Panc1 (cell line): ENCODE measurements around the gene DNAJC13. TPM values are rescaled to one million over a fixed set of nuclear protein-coding genes. Genes with fewer than 3 reads are reported as not detected.

Experiments
- ATAC-seq: fragments of 200-7000 bp; cut with Tn5 transposase; 2 replicates; pipeline ENCODE4 v1.9.1; 2020; ENCODE audit warnings: mild to moderate bottlenecking, moderate library complexity
- BruUV-seq: library from RNA; stranded (reverse); fragments of 400-500 nt; replicated peaks from 2 replicates; lab custom pipeline; 2021; lab: Mats Ljungman, UMichigan
- CTCF ChIA-PET: fragments of 300-600 bp; sonication (Branson Sonifier 250); formaldehyde crosslinking; loops from one replicate; lab custom pipeline; 2022; ENCODE audit warnings: antibody characterized with exemption; lab: Charles Lee
- POLR2A ChIA-PET: fragments of 300-600 bp; sonication (Branson Sonifier 250); formaldehyde crosslinking; loops from one replicate; lab custom pipeline; 2022; ENCODE audit warnings: antibody characterized with exemption; lab: Charles Lee
- DNase-seq: peaks from one replicate; pipeline ENCODE4 v3.0.0-alpha.2; 2010; ENCODE audit warnings: low read depth, low spot score
- H3K27ac ChIP-seq: 2 replicates; pipeline ENCODE4 v1.5.1; 2011; ENCODE audit warnings: mild to moderate bottlenecking, low read length, inconsistent platforms
- H3K27me3 ChIP-seq: fragments of 200-500 bp; sonication (Bioruptor generic); 2 replicates; pipeline ENCODE4 v1.6.0; 2014; ENCODE audit warnings: low read length, inconsistent platforms; ENCODE audit not compliant: control insufficient read depth, insufficient read depth
- H3K36me3 ChIP-seq: fragments of 200-500 bp; sonication (Bioruptor generic); 2 replicates; pipeline ENCODE4 v1.5.1; 2014; ENCODE audit warnings: inconsistent platforms, mild to moderate bottlenecking, low read length, moderate library complexity; ENCODE audit not compliant: control insufficient read depth, insufficient read depth
- H3K4me1 ChIP-seq: 2 replicates; pipeline ENCODE4 v1.5.1; 2011; ENCODE audit warnings: inconsistent platforms, mild to moderate bottlenecking, low read length, moderate library complexity; ENCODE audit not compliant: control insufficient read depth, insufficient read depth
- H3K4me3 ChIP-seq, 2 experiments: 2 replicates each; pipeline ENCODE4 v1.5.1; 2011 to 2012; ENCODE audit warnings: low read depth in 2 of 2, low read length in 2 of 2, mild to moderate bottlenecking in 2 of 2, inconsistent platforms in 1 of 2, moderate library complexity in 1 of 2
- H3K9me3 ChIP-seq: fragments of 200-500 bp; sonication (Bioruptor generic); 2 replicates; pipeline ENCODE4 v1.5.1; 2014; ENCODE audit warnings: low read depth, mild to moderate bottlenecking, inconsistent platforms, low read length, moderate library complexity; ENCODE audit not compliant: control insufficient read depth, insufficient read depth
- CTCF ChIP-seq: fragments of 450-650 bp; IDR thresholded peaks from 2 replicates; pipeline ENCODE4 v1.5.1; 2017; ENCODE audit warnings: mild to moderate bottlenecking
- POLR2AphosphoS5 ChIP-seq: IDR thresholded peaks from 2 replicates; pipeline ENCODE4 v1.6.1; 2012; ENCODE audit warnings: mild to moderate bottlenecking, low read depth, low read length, moderate library complexity
- REST ChIP-seq, 2 experiments: IDR thresholded peaks; 2 replicates each; pipeline ENCODE4 v1.6.1; 2011 to 2012; ENCODE audit warnings: low read depth in 2 of 2, control low read depth in 1 of 2, low read length in 1 of 2, mild to moderate bottlenecking in 1 of 2, moderate library complexity in 1 of 2; ENCODE audit not compliant: insufficient read depth in 1 of 2
- SIN3A ChIP-seq: IDR thresholded peaks from 2 replicates; pipeline ENCODE4 v1.6.1; 2012; ENCODE audit warnings: low read depth, mild to moderate bottlenecking, low read length, moderate library complexity, borderline replicate concordance; ENCODE audit not compliant: insufficient read depth
- TCF7L2 ChIP-seq: IDR thresholded peaks from 2 replicates; pipeline ENCODE4 v1.6.1; 2011; ENCODE audit warnings: mild to moderate bottlenecking, low read depth, low read length, inconsistent platforms
- in situ Hi-C: cut with HindIII; loops from 2 replicates; pipeline ENCODE4 v1.10.0; 2016; ENCODE audit warnings: low sequenced_read_pairs, low pct_unique_long_range_greater_than_20kb
- intact Hi-C: fragments of 100-400 bp; cut with micrococcal nuclease; formaldehyde crosslinking; loops from one replicate; pipeline ENCODE4 v1.10.0; 2022; ENCODE audit not compliant: unreplicated experiment
- total RNA-seq: library from RNA; stranded (reverse); gene quantifications from one replicate; pipeline ENCODE4 v1.2.1, GENCODE V29; 2021; ENCODE audit not compliant: unreplicated experiment

DNAJC13 gene
- total RNA-seq, 1 experiment from 2014 or later = 54.2 TPM

GRCh38 chr3:132407025-132407424, 10.3 kb upstream of the DNAJC13 start:
- Histone ChIP-seq H3K9me3 (no peaks in the 10 kb centered on the region), H3K27ac (no peak overlapping the region), H3K4me1 (no peaks in the 10 kb centered on the region), H3K4me3 (no peak overlapping the region), H3K36me3 (no peaks in the 10 kb centered on the region), H3K27me3 (peaks cover 41% of the 10 kb centered on the region)
- ATAC-seq (no peak), DNase-seq (no peak)
- TF ChIP-seq REST (IDR thresholded peaks at IDR 0.05; ENCODE audit: insufficient read depth in 1 of 2, low read depth in 2 of 2, low read length in 1 of 2) = no peak
- TF ChIP-seq TCF7L2 = no peak
- TF ChIP-seq SIN3A = no peak
- no peak for TF ChIP-seq CTCF
- TF ChIP-seq POLR2AphosphoS5 = no peak
- BruUV-seq = no TSS peak
- intact Hi-C loops = no loop called here
- ChIA-PET POLR2A (interaction anchor here (0.7 kb wide), 1 partner anchor 1416 kb away, joined by 4 read pairs; no protein-coding TSS in a partner anchor), CTCF (no interaction called here)
- in situ Hi-C loops = no loop called here

- TF ChIP-seq CTCF (no peak), REST (IDR thresholded peaks at IDR 0.05; ENCODE audit: insufficient read depth in 1 of 2, low read depth in 2 of 2, low read length in 1 of 2) (no peak), TCF7L2 (no peak), POLR2AphosphoS5 (no peak), SIN3A (no peak)
- BruUV-seq = no TSS peak
- Histone ChIP-seq H3K27ac (no peak overlapping the region), H3K9me3 (no peaks in the 10 kb centered on the region), H3K4me3 (no peak overlapping the region), H3K36me3 (peaks cover 2% of the 10 kb centered on the region; the same call in 1 of the 2 replicates), H3K4me1 (peaks cover 18% of the 10 kb centered on the region), H3K27me3 (peaks cover 10% of the 10 kb centered on the region; the same call in 1 of the 2 replicates)
- ChIA-PET CTCF (no interaction called here), POLR2A (no interaction called here)
- DNase-seq = no peak
- intact Hi-C loops (no loop called here), in situ Hi-C loops (no loop called here)
- ATAC-seq = no peak
Measured at GRCh38 chr3:132414841-132415240, 2.5 kb upstream of the DNAJC13 start.
